Loucy (cell line): Measurements from ENCODE around the gene LRRC14B.

Experiments used
- H2AFZ ChIP-seq: fragments of 200-600 bp; sonication (generic); 2 replicates; pipeline ENCODE4 v1.6.0; 2016; ENCODE audit warnings: antibody characterized with exemption, mild to moderate bottlenecking, low read length, moderate library complexity
- H3F3A ChIP-seq: fragments of 200-600 bp; 2 replicates; pipeline ENCODE4 v1.6.0; 2016; ENCODE audit warnings: antibody characterized with exemption, low read depth, mild to moderate bottlenecking
- H3K27me3 ChIP-seq: fragments of 200-600 bp; sonication (generic); 2 replicates; pipeline ENCODE4 v1.6.1; 2014; ENCODE audit warnings: low read length, mild to moderate bottlenecking; ENCODE audit not compliant: insufficient read depth, poor library complexity, severe bottlenecking
- H3K36me3 ChIP-seq: fragments of 200-600 bp; sonication (generic); 2 replicates; pipeline ENCODE4 v1.6.1; 2016; ENCODE audit warnings: low read length; ENCODE audit not compliant: insufficient read depth
- H3K4me1 ChIP-seq: fragments of 200-600 bp; sonication (generic); 2 replicates; pipeline ENCODE4 v1.5.1; 2014; ENCODE audit warnings: low read length, mild to moderate bottlenecking; ENCODE audit not compliant: insufficient read depth, poor library complexity, severe bottlenecking
- H3K4me2 ChIP-seq: fragments of 200-600 bp; sonication (generic); 2 replicates; pipeline ENCODE4 v1.6.0; 2014; ENCODE audit warnings: antibody characterized with exemption, low read length, low read depth, mild to moderate bottlenecking; ENCODE audit not compliant: poor library complexity, severe bottlenecking
- H3K4me3 ChIP-seq: fragments of 200-600 bp; sonication (generic); 2 replicates; pipeline ENCODE4 v1.5.1; 2014; ENCODE audit warnings: low read length, mild to moderate bottlenecking, mixed read lengths; ENCODE audit not compliant: poor library complexity, severe bottlenecking
- H3K79me2 ChIP-seq: fragments of 200-600 bp; sonication (generic); 2 replicates; pipeline ENCODE4 v1.6.1; 2014; ENCODE audit warnings: low read length; ENCODE audit not compliant: insufficient read depth
- H3K9ac ChIP-seq: fragments of 200-600 bp; sonication (generic); 2 replicates; pipeline ENCODE4 v1.6.0; 2014; ENCODE audit warnings: mild to moderate bottlenecking, low read depth, low read length, moderate library complexity; ENCODE audit not compliant: poor library complexity, severe bottlenecking
- H3K9me2 ChIP-seq: fragments of 200-600 bp; sonication (generic); replicated peaks from 2 replicates; pipeline ENCODE4 v1.6.1; 2016; ENCODE audit warnings: low read depth, low read length, mixed read lengths
- H3K9me3 ChIP-seq: fragments of 200-600 bp; sonication (generic); 2 replicates; pipeline ENCODE4 v1.6.1; 2014; ENCODE audit warnings: mild to moderate bottlenecking, antibody characterized with exemption, low read length, low read depth; ENCODE audit not compliant: insufficient read depth
- H4K20me1 ChIP-seq: fragments of 200-600 bp; sonication (generic); 2 replicates; pipeline ENCODE4 v1.6.0; 2014; ENCODE audit warnings: antibody characterized with exemption, low read length, mild to moderate bottlenecking; ENCODE audit not compliant: insufficient read depth, poor library complexity, severe bottlenecking
- EZH2phosphoT487 ChIP-seq: fragments of 200-600 bp; IDR thresholded peaks from 2 replicates; pipeline ENCODE4 v1.6.1; 2018; ENCODE audit warnings: antibody characterized with exemption, mild to moderate bottlenecking, moderate library complexity, borderline replicate concordance
- TF ChIP-seq, protein P1 (sequence below): fragments of 200-600 bp; sonication (generic); conservative IDR thresholded peaks from 2 replicates; pipeline ENCODE4 v1.5.1; 2014; ENCODE audit warnings: mild to moderate bottlenecking, antibody characterized with exemption, low read length

The LRRC14B gene

DNA sequence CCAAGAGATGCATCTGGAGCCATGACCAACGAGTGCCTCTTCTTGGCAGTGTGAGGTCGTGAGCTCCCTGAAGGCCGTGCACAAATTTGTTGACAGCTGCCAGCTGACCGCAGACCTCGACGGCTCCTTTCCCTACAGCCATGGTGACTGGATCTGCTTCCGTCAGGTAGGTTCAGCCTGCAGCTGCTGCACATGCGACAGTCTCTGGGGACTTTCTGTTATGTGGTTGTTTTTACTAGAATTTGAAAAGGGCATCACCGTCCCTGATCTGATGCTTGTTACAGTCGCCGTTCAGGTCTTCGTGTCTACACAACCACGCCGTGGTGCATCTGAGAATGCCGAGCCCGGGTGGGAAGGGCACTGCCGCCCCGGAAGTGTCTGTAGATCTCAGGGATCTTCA lies 36.5 kb upstream of the LRRC14B start:
- Histone ChIP-seq H4K20me1 (no peaks in the 10 kb centered on the region), H3K9ac (peak overlapping the region; percentile 42)

DNA sequence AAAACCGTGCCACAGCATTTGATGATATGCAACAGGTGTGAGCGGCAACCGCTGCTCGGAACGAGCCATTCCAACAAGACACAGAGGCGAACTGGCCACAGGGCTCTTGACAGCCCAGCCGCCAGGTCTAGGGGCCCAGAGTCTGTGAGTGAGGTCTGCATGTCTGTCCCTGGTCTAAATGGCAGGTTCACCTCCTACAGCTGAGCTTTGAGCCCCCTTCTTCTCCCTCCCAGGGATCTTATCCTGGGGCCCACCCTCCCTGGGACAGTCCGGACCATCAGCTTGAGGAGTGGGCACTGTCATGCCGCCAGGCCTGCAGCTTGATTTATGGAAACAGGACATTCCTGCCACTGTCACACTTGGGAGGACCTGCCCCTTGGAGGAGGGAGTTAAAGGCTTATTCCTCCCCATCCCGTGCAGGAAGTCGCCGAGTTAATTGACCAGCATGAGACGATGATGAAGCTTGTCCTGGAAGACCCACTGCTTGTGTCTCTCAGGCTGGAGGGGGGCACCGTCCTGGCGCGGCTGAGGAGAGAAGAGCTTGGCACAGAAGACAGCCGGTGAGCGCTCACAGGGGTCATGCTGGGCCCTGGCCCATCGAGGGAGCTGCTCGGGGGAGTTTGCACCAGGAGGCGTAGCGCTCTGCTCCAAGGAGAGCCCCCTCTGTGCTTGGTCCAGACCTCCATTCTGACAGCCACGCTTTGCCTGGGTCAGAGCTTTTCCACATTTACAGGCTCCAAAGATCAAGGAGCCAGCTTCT lies 35.5 kb upstream of the LRRC14B start:
- Histone ChIP-seq H3K9ac (no peak overlapping the region), H3K9me2 (no peaks in the 10 kb centered on the region), H4K20me1 (no peaks in the 10 kb centered on the region), H3K79me2 (no peaks in the 10 kb centered on the region), H3F3A (no peaks in the 10 kb centered on the region), H3K9me3 (no peaks in the 10 kb centered on the region), H3K4me2 (no peak overlapping the region), H3K4me1 (peaks cover 37% of the 10 kb centered on the region), H3K36me3 (no peaks in the 10 kb centered on the region), H3K4me3 (no peak overlapping the region), H2AFZ (no peak overlapping the region), H3K27me3 (no peaks in the 10 kb centered on the region)
- no peak for TF ChIP-seq EZH2phosphoT487
- TF ChIP-seq, protein P1, sequence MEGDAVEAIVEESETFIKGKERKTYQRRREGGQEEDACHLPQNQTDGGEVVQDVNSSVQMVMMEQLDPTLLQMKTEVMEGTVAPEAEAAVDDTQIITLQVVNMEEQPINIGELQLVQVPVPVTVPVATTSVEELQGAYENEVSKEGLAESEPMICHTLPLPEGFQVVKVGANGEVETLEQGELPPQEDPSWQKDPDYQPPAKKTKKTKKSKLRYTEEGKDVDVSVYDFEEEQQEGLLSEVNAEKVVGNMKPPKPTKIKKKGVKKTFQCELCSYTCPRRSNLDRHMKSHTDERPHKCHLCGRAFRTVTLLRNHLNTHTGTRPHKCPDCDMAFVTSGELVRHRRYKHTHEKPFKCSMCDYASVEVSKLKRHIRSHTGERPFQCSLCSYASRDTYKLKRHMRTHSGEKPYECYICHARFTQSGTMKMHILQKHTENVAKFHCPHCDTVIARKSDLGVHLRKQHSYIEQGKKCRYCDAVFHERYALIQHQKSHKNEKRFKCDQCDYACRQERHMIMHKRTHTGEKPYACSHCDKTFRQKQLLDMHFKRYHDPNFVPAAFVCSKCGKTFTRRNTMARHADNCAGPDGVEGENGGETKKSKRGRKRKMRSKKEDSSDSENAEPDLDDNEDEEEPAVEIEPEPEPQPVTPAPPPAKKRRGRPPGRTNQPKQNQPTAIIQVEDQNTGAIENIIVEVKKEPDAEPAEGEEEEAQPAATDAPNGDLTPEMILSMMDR = no peak

More for the DNA sequence above, 36.5 kb upstream of the LRRC14B start:
- Histone ChIP-seq H3K79me2 (no peaks in the 10 kb centered on the region), H3K27me3 (no peaks in the 10 kb centered on the region), H3K4me1 (peaks cover 32% of the 10 kb centered on the region), H3K4me3 (no peak overlapping the region), H3K9me3 (no peaks in the 10 kb centered on the region), H3K36me3 (no peaks in the 10 kb centered on the region), H3K9me2 (no peaks in the 10 kb centered on the region), H2AFZ (no peak overlapping the region), H3F3A (no peaks in the 10 kb centered on the region), H3K4me2 (peak overlapping the region; percentile 44)
- TF ChIP-seq, protein P1 = no peak
- no peak for TF ChIP-seq EZH2phosphoT487

DNA sequence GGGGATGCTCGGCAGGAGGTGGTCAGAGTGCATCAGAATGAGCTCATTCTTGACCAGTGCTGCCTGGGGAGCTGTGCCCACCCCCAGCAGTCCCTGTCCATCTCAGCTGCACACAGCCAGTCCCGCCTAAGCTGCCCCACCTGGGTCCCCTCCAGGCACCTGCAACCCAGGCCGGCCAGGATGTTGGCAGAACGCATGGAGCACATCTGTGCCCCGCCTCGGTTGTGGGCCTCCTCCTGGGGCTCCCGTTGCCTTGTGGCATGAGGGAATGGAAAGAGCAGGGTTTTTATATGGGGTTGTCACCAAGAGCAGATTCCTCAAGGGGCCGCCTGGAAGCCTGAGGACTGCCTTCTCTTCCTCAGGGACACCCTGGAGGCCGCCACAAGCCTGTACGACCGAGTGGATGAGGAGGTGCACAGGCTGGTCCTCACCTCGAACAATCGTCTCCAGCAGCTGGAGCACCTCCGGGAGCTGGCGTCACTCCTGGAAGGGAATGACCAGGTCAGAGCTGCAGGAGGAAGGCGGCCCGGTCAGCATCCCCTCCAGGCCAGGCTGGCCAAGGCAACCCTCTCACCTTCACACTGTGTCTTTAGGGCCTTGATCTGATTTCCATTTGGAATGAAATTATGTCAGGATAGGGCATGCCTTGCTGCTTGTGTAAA lies 34.8 kb upstream of the LRRC14B start:
- H3K4me2 ChIP-seq = no peak overlapping the region
- H3K27me3 ChIP-seq = no peaks in the 10 kb centered on the region

More for the DNA sequence above, 34.8 kb upstream of the LRRC14B start:
- no peak overlapping the region for H2AFZ ChIP-seq
- H4K20me1 ChIP-seq = no peaks in the 10 kb centered on the region
- no peaks in the 10 kb centered on the region for H3K9me2 ChIP-seq
- no peaks in the 10 kb centered on the region for H3K36me3 ChIP-seq
- H3K9me3 ChIP-seq = no peaks in the 10 kb centered on the region
- peaks cover 40% of the 10 kb centered on the region for H3K4me1 ChIP-seq
- no peaks in the 10 kb centered on the region for H3K79me2 ChIP-seq
- no peaks in the 10 kb centered on the region for H3F3A ChIP-seq
- H3K4me3 ChIP-seq = no peak overlapping the region
- no peak for TF ChIP-seq EZH2phosphoT487
- TF ChIP-seq, protein P1 = no peak
- no peak overlapping the region for H3K9ac ChIP-seq
